GM12873 (cell line): ENCODE data around the gene ARVCF.
A peak's percentile ranks its signal among the peaks of the same experiment; 100 is the strongest.

Experiments
- TF ChIP-seq, protein P1 (sequence below): IDR thresholded peaks from 2 replicates; pipeline ENCODE4 v1.5.1; 2012; ENCODE audit warnings: low read depth, mild to moderate bottlenecking, moderate library complexity, low read length, control low read depth; ENCODE audit not compliant: insufficient read depth; ENCODE audit errors: missing control alignments

The ARVCF gene

DNA sequence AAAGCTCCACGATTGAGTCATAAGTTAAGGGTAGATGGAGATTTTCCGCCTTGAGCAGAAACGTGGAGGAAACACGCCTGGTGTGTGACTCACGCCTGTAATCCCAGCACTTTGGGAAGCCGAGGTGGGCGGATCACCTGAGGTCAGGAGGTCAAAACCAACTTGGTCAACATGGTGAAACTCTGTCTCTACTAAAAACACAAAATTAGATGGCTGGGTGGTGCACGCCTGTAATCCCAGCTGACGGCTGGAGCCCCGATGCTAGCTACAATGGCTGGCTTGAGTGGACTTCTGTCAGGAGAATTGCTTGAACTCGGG is 46.1 kb upstream of the ARVCF start:
- TF ChIP-seq, protein P1, sequence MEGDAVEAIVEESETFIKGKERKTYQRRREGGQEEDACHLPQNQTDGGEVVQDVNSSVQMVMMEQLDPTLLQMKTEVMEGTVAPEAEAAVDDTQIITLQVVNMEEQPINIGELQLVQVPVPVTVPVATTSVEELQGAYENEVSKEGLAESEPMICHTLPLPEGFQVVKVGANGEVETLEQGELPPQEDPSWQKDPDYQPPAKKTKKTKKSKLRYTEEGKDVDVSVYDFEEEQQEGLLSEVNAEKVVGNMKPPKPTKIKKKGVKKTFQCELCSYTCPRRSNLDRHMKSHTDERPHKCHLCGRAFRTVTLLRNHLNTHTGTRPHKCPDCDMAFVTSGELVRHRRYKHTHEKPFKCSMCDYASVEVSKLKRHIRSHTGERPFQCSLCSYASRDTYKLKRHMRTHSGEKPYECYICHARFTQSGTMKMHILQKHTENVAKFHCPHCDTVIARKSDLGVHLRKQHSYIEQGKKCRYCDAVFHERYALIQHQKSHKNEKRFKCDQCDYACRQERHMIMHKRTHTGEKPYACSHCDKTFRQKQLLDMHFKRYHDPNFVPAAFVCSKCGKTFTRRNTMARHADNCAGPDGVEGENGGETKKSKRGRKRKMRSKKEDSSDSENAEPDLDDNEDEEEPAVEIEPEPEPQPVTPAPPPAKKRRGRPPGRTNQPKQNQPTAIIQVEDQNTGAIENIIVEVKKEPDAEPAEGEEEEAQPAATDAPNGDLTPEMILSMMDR: no peak

DNA sequence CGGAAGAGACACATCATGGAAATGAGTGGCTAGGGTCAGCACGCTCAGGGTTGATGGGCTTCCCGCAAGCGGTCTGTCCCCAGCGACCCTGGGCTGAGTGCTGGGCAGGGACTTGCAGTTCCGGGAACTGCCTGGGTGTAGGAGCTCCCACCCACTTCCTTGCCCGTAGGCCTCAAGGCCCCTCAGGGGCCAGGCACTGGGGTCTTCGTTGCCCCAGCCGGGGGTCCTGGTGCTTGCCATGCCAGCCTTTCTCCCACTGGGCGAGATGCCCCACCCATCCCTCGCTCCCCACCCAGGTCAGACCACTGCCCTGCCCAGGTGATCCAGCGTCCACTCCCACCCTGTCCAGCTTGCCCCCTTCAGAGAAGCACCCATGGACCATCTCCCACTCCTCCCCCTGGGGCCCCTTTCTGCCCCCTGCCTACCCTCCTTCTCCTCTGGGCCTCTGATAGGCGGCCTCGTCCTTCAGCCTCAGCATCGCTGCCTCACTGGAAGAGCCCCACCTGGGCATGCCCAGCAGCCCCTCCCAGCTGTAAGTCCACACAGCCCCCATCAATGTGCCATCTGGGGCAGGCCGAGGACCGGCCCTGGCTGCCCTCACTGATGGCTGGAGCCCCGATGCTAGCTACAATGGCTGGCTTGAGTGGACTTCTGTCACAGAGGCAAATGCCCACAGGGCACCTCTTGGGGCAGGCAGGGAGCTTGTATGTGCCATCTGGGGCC is 45.6 kb upstream of the ARVCF start:
- TF ChIP-seq, protein P1: no peak

DNA sequence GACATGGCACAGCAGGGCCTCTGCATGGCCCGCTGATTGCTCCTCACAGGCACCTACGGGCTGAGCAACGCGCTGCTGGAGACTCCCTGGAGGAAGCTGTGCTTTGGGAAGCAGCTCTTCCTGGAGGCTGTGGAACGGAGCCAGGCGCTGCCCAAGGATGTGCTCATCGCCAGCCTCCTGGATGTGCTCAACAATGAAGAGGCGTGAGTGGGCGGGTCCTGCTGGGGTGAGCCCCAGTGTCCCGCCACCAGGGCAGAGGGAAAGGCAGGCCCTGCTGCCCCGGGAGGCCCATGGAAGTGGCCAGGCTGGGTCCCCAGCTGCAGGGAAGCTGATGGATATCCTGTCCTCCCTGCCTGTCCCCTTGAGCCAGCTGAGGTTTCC is 44.8 kb upstream of the ARVCF start:
- TF ChIP-seq, protein P1: no peak

DNA sequence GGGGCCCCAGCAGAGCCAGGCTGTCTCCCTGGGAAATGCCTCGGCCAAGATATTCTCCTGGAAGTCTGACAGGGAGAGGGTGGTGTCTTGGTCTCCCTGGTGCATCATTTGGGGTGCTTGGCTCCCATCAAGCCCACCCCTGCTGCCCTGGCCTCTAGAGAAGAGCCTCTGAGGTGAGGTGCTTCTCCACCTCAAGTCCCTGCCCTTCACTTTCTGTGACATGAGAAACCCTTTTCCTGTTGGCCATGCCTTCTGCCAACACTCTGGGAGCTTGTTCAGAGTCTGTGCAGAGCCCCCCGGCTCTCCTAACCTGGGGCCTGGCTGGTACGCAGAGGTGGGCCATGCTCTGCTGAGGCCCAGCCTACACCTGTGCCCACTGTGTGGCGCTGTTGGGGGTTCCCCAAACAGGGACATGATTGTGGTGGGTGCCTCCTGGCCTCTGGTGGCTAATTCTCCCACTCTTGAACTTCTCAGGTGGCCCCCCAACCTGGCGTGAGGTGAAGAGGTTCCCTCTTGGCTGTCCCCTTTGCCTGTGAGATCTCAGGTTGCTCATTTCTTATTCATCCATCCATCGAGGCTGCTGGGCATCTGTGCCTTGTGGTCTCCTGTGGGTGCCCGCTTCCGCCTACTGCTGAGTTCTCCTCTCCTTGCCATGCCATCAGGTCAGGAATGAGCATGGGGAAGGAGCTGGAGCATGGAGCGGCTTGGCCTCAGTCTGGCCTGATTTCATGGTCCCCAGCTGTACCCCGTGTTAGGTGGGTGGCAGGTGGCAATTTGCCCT is 44.3 kb upstream of the ARVCF start:
- TF ChIP-seq, protein P1: peak; percentile 30

DNA sequence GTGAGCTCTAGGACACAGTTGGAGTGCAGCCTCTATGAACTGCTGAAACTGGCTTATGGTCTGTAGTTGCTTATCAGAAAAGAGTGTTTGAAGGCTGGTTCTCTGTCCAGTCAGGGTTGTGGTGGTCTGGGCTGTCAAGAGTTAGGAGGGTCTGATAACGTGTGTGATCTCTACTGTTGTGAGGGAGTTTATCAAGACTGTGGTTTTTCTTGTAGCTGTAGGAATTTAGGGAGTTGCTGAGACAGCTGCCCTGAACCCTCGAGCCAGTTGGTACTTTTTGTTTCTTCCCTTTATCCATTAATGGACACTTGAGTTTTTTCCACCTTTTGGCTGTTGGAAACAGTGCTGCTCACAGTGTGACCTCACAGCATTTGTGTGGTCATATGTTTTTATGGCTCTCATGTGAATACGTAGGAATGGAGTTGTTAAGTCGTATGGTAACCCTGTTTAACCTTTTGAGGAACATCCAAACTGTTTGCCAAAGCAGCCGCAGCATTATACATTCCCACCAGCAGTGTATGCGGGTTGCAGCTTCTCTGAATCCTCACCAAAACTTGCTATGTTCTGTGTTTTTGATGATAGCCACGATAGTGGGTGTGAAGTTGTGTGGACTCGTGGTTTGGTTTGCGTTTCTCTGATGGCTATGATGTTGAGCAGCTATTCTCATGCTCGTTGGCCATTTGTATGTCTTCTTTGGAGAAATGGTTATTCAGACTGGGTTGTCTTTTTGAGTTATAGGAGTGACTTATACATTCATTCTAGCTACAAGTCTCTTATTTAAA is 42.6 kb upstream of the ARVCF start:
- TF ChIP-seq, protein P1: no peak

DNA sequence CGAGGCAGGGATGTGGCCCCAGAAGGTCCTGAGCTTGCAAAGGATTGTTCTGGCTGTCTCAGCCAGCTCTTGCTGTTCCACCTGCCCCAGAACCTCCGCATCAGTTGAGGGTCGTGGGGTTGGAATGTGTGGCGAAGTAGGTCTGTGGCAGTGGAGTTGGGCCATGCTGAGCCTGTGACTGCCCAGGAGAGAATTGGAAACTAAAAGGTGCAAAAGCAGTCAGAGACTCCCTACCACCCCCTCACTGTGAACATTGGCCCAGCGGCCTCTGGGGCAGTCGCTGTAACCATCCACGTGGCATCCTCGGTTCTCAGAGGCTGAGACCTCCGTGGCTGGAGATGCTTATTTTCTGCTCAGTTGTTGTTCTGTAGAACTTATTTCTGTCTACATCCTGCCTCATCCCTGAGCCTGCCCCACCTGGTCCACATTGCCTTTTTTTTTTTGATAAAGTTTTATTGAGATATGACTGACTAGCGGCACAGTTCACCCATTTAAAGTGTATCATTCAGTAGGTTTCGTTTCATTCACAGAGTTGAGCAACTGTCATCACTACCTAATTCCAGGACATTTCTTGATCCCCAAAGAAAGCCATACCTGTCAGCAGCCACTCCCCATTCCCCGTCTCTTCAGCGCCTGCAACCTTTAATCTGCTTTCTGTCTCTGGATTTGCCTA is 41.1 kb upstream of the ARVCF start:
- TF ChIP-seq, protein P1: no peak
